Activated CD4-positive, alpha-beta T cell treated with anti-CD3 and anti-CD28 coated beads, Interleukin-10, Interleukin-2, amounts not matched to agents 100 ng/mL and 50 ng/mL, durations not matched to agents 16 hours and 8 hours (primary cell): Measurements from ENCODE around the gene HMGN2.
A peak's percentile ranks its signal among the peaks of the same experiment; 100 is the strongest.

Experiments used
- DNase-seq: peaks from one replicate; pipeline ENCODE4 v3.0.0-alpha.2; 2020

HMGN2 gene

DNA sequence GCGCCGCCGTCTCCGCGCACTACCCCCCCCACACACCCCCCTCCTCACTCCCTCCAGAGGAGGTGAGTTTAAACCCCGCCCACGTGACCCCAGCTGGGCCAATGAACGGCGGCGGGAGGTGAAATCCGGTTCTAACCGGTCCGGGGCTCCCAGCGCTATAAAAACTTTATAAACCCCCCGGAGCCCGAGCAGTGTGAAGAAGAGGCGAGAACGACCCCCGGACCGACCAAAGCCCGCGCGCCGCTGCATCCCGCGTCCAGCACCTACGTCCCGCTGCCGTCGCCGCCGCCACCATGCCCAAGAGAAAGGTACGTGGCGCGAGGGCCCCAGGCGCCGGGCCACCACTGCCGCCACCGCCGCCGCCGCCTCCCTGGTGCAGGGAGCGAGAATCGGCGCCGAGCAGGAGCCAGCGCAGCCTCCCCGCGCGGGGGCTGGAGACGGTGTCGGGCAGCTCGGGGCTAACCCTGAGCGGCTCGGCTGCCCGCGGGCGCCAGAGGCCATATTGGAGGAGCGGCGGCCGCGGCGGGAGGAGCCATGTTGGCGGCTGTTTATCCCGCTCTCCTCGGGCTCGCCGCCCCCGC, at the start of gene HMGN2:
HMGN2 (plus strand) TSS at position 121 of the 581 bp plus-strand sequence; CDS start at position 294, 173 bp downstream.
- peak; percentile 95 for DNase-seq

DNA sequence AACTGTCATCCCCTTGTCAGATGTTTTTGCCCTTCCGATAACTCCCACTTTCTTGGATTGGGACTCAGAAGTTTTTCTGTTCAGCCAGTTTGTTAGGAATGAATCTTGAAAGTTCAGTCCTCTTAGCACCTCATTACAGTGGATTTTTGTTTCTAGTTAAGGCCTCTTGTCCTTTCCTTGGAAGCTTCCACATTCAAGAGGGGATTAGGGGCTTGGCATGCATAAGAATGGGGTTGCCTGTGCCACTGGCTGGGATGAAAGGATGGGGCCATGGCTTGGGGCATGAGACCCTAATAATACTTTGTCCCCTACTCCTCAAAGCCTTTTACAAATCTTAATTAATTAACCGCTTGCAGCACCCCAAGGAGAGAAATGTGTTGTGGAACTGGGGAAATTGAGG, 42.5 kb upstream of the HMGN2 start:
- DNase-seq: no peak

DNA sequence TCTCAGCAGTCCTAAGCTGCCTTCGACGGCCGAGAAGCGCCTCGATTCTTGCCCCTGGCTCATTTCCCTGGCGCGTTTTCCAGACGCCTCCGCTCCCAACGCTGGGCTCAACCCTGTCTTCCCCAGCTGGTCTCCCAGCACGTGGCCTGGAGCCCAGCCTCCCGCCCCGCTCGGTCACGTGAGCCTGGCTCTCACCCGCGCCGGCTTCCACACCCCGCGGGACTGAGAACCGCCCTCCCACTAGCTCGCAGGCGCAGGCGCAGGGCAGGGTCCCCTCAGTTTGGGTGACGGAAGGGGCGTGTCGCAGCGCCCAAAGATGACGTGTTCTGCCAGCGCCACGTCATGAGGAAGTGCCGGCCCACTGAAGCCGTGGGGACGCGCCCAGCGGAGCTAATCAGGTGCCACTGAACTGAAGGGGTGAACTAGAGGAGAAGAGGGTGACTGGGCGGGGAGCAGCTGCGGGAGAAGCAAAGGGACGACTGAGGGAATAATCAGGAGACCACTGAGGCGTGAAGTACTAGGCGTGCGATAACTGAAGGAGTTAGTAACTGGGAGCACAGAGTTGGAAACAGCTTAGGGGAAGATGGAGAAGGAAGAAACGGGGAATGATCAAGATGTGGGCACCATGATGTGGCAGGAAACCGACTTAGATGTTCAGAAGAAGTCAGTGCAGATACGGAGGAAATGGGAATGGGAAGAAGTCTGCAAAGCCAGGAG, 40.1 kb upstream of the HMGN2 start, which contains the start of gene DHDDS:
DHDDS (plus strand) TSS at position 343 of the 717 bp plus-strand sequence. CDS start 625 bp downstream, outside the sequence.
- peak; percentile 99 for DNase-seq

DNA sequence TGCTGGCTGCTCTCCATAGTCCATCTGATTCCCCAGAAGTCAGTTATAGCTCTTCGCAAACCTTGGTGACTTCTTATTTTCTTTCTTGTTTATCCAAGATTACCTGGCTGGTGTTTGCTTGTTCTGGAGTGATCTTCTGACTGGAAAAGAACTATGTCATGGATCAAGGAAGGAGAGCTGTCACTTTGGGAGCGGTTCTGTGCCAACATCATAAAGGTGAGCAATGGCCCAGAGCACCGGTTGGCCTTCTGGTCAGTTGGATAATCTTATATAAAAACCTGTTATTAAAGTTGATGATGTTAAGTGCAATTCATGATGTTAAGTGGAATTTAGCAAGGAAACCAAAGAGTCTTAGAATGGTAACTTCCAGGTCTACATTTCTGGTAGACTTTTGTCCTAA, 39.4 kb upstream of the HMGN2 start:
- no peak for DNase-seq

DNA sequence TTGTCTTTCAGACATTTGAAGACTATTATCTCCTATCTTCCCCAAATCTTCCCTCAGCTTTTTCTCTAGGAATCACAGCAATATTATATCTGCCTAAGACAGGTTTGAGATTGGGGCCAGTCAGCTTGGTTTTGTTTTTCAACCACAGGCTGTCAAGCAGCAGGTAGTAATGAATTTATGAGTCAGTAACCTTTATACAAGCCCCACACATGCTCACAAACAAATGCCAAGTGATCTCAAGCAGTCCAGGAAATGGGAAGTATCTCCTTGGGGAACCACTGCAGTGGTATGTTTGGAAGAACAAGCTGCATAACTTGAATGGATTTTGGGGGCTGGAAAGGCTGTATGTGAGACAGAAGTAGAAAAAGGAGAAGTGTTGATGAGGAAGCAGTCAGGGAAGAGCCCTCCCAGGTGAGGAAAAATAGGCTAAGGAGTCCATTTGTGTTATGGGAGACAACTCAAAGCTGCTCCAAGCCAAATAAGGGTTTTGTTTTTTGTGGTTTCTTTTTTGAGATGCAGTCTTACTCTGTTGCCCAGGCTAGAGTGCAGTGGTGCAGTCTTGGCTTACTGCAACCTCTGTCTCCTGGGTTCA, 38.0 kb upstream of the HMGN2 start:
- DNase-seq: no peak

DNA sequence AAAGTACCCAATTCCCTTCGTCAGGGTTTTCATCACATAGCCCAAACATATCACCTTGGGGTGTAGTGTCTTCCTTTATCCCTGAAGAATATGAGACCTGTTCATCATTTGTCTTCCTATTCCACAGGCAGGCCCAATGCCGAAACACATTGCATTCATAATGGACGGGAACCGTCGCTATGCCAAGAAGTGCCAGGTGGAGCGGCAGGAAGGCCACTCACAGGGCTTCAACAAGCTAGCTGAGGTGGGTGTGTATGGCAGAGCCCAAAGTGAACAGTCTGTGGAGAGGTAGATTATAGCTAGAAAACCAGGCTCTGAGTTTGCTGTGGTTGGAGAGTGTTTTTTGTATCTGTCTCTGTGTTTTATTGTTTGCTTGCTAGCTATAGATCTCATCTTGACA, 34.2 kb upstream of the HMGN2 start:
- no peak for DNase-seq

DNA sequence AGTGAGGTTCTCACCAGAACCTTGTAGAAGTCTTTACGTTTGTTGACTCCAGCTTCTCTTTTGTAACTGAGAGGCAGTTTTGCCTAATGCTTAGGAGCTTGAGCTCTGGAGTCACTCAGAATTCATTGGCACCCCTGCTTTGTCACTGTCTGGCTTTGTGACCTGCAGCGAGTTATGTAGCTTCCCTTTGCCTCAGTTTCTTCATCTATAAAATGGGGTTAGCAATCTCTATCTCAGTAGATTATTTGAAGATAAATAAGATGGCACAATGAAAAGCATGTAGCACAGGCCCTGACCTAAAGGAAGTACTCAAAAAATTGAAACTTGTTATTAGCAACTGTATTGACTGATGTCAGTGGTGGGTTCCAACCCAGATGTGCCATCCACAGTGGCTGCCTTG, 32.0 kb upstream of the HMGN2 start:
- DNase-seq: no peak

DNA sequence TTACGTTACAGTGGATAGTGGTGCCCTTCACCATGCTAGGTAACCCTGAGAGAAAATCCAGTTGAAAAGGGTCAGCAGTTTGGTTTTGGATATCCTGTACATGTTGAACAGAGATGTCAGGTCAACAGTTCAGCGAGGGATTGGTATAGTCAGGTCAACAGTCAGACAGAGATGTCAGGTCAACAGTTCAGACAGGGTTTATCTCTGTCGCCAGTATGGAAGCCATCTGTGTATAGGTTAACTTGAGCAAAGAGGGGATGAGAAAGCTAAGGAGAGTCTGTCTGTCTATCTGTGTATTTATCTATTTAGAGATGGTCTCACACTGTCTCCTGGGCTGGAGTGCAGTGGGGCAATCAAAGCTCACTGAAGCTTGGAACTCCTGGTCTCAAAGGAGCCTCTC, 22.4 kb upstream of the HMGN2 start:
- no peak for DNase-seq

DNA sequence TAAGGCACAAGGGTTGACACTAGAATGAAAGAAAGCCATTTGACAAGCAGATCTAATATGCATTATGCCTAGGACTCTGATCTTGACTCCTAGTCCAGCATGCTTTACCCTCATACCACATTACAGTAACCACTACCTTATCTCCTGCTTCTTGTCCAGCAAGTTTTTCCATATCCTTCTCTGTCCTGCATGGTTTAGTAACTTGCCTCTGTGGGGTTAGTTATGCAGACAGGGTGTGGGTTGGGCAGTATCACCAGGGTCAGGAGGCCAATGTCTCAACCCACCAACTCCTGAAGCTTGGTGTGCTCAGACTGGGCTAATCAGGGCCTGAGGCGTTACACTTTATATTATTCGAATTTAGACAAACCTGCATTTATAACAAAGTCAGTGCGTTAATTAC, 21.3 kb upstream of the HMGN2 start:
- DNase-seq: no peak

DNA sequence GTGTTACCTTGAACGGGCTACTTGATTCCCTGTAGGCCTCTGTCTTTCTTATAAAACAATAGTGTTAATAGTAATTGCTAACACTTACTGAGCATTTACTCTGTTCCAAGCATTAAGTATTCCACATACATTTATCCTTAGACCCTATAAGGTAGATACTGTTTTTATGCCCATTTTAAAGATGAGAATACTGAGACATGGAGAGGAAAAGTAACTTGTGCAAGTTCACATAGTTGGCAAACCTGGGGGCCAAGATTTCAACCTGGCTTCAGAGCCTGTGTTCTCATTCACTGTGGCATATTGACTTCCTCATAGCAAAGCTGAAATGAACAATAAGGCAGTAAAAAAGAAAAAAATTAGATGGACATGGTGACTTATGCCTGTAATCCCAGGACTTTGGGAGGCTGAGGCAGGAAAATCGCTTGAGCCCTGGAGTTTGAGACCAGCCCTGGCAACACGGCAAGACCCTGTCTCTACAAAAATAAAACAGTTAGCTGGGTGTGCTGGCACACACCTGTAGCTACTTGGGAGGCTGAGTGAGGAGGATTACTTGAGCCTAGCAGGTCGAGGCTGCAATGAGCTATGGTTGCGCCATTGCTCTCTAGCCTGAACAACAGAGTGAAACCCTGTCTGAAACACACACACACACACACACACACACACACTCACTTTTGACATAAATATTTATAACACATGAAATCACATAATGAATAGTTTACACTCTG, 19.6 kb upstream of the HMGN2 start:
- DNase-seq: no peak

DNA sequence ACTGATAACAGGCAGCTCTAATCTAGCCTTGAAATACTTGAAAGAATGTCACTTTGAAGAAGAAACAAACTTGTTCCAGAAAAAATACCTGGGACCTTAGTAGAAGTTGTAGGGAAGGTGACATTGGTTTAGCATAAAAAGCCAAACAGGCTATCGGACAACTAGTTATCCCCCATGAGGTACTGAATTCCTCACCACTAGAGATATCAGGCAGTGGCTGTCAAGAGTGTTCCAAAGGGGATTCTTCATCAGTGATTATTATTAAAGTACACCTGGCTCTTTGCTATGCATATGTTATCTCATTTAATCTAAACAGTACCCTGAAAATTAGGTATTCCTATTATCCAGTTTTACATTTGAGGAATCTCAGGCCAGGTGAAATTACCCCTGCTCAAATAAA, 13.1 kb upstream of the HMGN2 start:
- DNase-seq: no peak

DNA sequence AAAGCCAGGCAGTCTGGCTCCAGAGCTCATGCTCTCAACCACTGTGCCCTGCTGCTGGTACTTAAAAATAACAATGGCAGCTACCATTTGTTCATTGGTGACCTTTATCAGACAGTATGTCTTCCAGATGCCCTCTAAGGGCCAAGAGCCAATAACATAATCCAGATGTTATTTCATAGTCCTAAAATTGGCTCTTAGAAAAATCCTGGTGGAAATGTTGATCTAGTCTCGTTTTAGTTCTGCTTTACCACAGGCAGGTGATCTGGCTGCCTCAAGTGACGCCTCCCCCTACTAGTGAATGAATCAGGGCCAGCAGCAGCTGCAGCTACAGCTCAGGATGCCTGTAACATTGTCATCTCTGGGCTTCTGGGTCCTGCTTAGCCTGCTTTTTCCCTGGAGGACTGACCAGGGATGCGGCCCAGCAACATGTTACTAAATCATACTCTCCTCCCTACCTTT, 12.6 kb upstream of the HMGN2 start:
- DNase-seq: no peak

DNA sequence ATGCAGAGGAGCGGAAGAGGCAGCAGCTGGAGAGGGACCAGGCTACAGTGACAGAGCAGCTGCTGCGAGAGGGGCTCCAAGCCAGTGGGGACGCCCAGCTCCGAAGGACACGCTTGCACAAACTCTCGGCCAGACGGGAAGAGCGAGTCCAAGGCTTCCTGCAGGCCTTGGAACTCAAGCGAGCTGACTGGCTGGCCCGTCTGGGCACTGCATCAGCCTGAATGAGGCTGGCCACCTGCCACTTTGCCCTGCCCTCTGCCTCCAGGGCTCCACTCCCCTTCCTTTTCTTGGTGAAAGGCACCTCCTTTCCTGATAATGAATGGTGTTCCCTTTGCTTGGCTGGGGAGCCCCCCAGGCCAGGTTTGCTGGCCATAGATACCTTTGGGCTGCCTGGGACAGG, 3.3 kb upstream of the HMGN2 start:
- no peak for DNase-seq

DNA sequence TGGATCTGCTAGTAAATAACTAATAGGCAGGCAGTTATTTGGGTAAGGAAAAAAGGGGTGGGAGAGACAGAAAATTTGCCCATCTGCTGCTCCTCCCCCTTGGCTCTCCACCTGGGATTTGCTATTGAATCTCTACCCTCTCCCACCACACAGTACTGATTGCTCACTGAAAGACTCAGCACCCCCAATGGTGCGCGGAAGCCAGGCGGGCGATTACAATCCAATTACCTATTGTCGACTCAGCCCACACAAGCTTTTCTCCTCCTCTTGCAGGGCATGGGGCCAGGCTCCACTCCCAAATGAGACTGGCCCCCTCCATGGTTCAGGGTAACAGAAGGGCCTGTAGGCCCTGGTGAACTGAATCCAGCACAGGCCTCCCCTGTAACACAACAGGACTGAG, 2.7 kb upstream of the HMGN2 start:
- DNase-seq: no peak

DNA sequence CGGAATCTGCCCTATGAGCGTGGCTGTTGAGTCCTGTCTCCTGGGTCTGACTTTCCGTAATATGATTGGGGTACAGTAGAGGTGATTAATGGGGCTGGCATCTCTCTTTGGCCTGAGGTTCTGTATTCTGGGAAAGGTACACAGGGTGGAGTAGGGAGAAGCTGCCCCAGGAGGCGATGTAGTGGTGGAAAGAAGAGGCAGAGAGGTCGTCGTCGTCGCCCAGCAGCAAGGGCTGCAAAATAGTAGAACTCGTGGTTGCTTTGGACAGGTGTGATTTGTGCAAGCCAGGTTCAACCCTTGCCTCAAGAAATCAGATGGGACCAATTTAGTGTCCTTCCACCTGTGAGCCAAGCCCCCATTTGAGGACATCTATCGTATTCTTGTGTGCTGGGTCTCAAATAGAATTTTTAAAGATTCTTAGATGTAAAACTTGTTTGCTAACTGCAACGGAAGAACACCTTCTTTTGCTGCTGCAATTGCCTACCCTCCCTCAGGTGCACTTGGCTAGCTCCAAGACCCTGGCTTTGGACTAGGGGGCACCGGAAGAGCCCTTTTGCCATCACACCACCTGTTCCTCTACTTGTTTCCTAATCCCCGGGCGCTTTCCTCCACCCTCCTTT, 1.3 kb upstream of the HMGN2 start:
- no peak for DNase-seq

DNA sequence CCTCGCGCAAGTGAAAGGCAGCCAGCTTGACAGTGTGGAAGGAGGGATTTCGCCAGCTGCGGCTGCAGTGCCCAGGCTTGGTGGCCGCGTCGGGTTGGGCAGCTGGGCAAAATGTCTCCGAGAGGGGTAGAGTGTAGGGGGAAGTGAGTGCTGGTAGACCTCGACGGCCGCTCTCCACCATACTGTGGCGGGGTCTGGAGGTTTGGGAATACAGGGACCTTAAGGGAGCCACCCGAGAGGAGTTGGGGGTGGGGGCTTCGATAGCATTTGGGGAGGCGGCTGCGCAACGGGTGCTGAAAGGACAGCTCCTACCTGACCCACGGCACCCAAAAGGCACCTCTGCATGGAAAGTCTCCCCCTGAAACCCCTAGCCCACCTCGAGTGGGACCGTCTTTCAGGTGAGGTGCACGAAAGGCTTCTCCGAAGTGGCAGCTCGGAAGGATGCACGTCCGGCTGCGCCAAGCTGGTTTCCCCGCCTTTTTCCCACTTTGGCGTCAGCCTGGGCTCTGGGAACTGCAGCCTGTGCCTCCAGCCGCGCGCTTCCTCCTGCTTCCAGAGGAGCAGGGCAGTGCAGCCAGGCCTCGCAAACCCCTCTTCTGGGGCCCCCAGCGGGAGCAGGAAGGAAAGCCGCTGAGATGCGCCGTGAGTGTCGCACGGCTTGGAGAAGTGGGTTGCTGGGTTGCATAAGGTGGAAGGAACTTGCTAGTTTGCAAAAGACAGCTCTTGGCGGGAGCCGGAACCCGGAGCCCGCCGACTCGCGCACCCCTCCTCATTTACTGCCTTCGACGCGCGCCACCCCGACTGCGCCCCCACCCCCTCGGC, 531 bp upstream of the HMGN2 start:
- DNase-seq: no peak

DNA sequence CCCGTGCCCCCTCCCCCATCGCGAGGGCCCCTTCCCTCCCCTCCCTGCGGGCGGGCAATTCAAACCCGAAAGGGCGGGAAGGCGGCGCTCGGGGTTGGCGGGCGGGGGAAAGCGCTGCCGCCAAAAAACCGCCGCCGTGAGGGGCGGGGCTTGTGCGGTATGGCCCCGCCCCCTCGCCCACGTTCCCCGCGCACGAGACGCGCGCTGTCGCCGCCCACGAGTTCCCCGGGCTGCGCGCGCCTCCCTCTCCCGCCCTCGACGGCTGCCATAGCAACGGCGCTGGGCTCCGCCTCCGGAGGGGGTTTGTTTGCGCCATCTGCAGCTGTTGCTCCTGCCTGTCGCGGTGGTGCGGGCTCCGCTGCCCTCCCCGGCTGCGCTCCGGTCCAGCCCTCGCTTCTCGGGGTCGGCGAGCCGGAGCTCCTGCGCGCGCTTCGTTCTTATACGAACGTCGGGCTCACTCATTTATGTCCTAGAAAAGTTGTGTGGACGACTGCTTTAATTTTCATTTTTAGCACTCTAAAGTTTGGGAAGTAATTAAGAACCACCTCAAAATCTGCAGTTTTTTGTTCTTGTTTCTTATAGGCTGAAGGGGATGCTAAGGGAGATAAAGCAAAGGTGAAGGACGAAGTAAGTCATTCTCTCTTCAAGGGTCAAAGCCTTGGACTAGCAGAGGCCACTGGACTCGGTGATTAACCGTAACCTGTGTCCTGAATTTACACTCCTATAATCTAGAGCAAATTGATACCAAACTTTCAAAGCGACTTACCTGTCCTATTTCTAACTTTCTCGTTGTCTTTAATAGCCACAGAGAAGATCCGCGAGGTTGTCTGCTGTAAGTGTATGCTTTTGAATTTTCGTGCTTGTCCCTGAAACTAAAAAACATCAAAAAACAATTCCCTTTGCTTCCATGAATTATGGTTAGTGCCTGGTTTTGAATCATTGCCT, 933 bp downstream of the HMGN2 start:
- peak; percentile 96 for DNase-seq

DNA sequence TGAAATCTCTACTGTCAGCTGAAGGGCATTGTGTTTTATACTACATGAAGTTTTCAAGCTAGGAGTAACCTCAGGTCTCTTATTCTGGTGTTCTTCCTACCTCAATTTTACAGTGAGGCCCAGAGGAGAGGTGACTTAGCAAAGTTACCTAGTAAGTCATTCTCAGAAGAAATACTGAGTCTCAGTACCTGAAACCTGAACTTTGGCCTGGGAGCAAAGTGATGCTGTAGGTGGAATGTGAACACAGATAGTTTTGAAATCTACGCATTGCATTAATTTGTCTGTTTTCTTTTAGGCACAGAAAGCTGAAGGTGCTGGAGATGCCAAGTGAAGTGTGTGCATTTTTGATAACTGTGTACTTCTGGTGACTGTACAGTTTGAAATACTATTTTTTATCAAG, 2.6 kb downstream of the HMGN2 start:
- DNase-seq: no peak

DNA sequence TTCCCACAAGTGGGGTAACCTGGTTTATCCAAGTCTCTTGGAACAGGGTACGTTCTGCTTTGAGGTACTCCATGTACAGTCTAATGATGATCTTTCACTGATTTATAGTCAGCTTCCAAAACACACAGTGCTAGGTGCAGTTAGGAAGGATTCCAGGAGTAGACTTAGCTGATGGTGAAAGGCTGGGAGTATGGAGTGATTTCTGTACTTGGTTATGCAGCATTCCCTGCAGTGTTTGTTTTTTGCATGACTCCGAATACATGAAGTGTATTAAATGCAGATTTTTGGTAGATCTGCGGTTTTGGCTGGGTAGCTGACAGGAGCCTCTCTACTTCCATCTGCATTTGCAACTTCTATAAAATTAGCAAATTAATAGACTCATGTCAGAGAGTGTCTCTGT, 3.7 kb downstream of the HMGN2 start:
- no peak for DNase-seq

DNA sequence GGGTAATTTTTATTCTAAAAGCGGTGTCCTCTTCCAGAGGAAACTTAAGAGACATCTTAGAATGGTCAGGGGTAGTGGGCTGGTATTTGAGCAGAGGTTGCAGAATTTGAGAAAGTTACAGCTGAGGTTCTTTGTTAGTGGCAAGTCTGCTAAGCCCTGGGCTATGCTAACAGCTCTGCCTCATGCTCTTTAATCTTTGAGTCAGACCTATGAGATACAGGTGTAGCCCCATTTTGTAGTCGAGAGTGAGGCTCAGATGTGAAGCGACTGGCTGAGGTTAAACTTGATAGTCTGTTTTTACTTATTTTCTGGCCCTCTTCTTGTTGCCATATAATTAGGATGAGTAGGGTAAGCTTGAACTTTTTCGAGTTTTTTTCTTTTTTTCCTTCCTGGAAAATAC, 4.7 kb downstream of the HMGN2 start:
- no peak for DNase-seq
